ENCODE measurements around the gene OPCML.

OPCML gene

GRCh38 chr11:133362156-133362555, 170.1 kb downstream of the OPCML start:
- no peak overlapping the region for H3K9ac ChIP-seq (ENCODE audit: low read length in 2 of 2)
- H3K4me1 ChIP-seq (ENCODE audit: control insufficient read depth, insufficient read depth, low read length), result no peaks in the 10 kb centered on the region
- no peak overlapping the region for H3K4me3 ChIP-seq (ENCODE audit: low read length in 2 of 2)
- no peaks in the 10 kb centered on the region for H3K9me3 ChIP-seq (ENCODE audit: control insufficient read depth in 2 of 2, low read length in 2 of 2)
- no peaks in the 10 kb centered on the region for H3K36me3 ChIP-seq (ENCODE audit: control insufficient read depth in 2 of 2, insufficient read depth in 2 of 2, low read length in 2 of 2)
- no peaks in the 10 kb centered on the region for H3K27me3 ChIP-seq (ENCODE audit: control insufficient read depth in 1 of 2, insufficient read depth in 2 of 2, low read length in 2 of 2)
- H3K27ac ChIP-seq (ENCODE audit: low read length), result no peak overlapping the region

DNA sequence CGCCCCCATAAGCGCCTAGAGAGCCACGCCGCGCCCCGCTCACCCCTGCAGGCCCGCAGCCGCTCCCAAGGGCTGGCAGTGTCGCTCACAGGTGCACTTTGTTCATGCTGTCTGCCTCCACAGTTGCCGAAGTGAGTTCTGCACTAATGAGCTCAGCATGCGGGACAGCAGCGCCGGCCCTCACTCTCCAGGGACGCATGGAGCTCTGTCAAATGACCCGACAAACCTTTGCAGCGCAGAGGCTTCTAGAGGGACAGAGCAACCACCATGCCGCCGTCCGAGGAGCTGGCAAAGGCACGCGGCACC, 170.7 kb downstream of the OPCML start:
- no peak overlapping the region for H3K4me3 ChIP-seq (ENCODE audit: low read length in 2 of 2)
- H3K9ac ChIP-seq (ENCODE audit: low read length in 2 of 2), result no peak overlapping the region
- H3K27me3 ChIP-seq (ENCODE audit: control insufficient read depth in 1 of 2, insufficient read depth in 2 of 2, low read length in 2 of 2), result no peaks in the 10 kb centered on the region

GRCh38 chr11:133360860-133361688, 171.2 kb downstream of the OPCML start:
- H3K4me1 ChIP-seq (ENCODE audit: control insufficient read depth, insufficient read depth, low read length), result no peaks in the 10 kb centered on the region
- no peaks in the 10 kb centered on the region for H3K9me3 ChIP-seq (ENCODE audit: control insufficient read depth in 2 of 2, low read length in 2 of 2)
- H3K4me3 ChIP-seq (ENCODE audit: low read length in 2 of 2), result no peak overlapping the region
- no peaks in the 10 kb centered on the region for H3K27me3 ChIP-seq (ENCODE audit: control insufficient read depth in 1 of 2, insufficient read depth in 2 of 2, low read length in 2 of 2)
- no peak overlapping the region for H3K9ac ChIP-seq (ENCODE audit: low read length in 2 of 2)
- H3K27ac ChIP-seq (ENCODE audit: low read length), result no peak overlapping the region
- no peaks in the 10 kb centered on the region for H3K36me3 ChIP-seq (ENCODE audit: control insufficient read depth in 2 of 2, insufficient read depth in 2 of 2, low read length in 2 of 2)

More for the DNA sequence above, 170.7 kb downstream of the OPCML start:
- H3K4me1 ChIP-seq (ENCODE audit: control insufficient read depth, insufficient read depth, low read length), result no peaks in the 10 kb centered on the region
- H3K36me3 ChIP-seq (ENCODE audit: control insufficient read depth in 2 of 2, insufficient read depth in 2 of 2, low read length in 2 of 2), result no peaks in the 10 kb centered on the region
- no peaks in the 10 kb centered on the region for H3K9me3 ChIP-seq (ENCODE audit: control insufficient read depth in 2 of 2, low read length in 2 of 2)
- H3K27ac ChIP-seq (ENCODE audit: low read length), result no peak overlapping the region

GRCh38 chr11:133355095-133355494, 177.2 kb downstream of the OPCML start:
- H3K9ac ChIP-seq (ENCODE audit: low read length in 2 of 2), result no peak overlapping the region
- no peaks in the 10 kb centered on the region for H3K27me3 ChIP-seq (ENCODE audit: control insufficient read depth in 1 of 2, insufficient read depth in 2 of 2, low read length in 2 of 2)
- no peak overlapping the region for H3K4me3 ChIP-seq (ENCODE audit: low read length in 2 of 2)
- H3K36me3 ChIP-seq (ENCODE audit: control insufficient read depth in 2 of 2, insufficient read depth in 2 of 2, low read length in 2 of 2), result no peaks in the 10 kb centered on the region
- H3K4me1 ChIP-seq (ENCODE audit: control insufficient read depth, insufficient read depth, low read length), result no peaks in the 10 kb centered on the region
- H3K9me3 ChIP-seq (ENCODE audit: control insufficient read depth in 2 of 2, low read length in 2 of 2), result no peaks in the 10 kb centered on the region
- H3K27ac ChIP-seq (ENCODE audit: low read length), result no peak overlapping the region

DNA sequence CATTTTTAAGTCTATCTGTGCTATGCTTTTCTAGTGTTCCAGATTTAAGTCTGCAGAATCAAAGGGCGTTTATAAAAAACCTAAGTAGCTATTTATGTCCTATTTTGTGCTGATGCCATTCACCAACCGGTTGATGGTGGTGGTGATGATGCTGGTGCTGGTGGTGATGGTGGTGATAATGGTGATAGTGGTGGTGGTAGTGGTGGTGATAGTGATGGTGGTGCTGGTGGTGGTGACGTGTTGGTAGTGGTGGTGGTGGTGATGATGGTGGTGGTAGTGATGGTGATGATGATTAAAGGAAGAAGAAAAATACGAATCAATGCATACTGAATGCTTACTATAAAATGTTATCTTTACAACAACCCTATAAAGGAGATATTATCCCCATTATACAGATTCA, 178.2 kb downstream of the OPCML start:
- no peak overlapping the region for H3K9ac ChIP-seq (ENCODE audit: low read length in 2 of 2)
- H3K27ac ChIP-seq (ENCODE audit: low read length), result no peak overlapping the region
- H3K4me1 ChIP-seq (ENCODE audit: control insufficient read depth, insufficient read depth, low read length), result no peaks in the 10 kb centered on the region
- no peaks in the 10 kb centered on the region for H3K36me3 ChIP-seq (ENCODE audit: control insufficient read depth in 2 of 2, insufficient read depth in 2 of 2, low read length in 2 of 2)
- H3K4me3 ChIP-seq (ENCODE audit: low read length in 2 of 2), result no peak overlapping the region
- H3K9me3 ChIP-seq (ENCODE audit: control insufficient read depth in 2 of 2, low read length in 2 of 2), result no peaks in the 10 kb centered on the region
- no peaks in the 10 kb centered on the region for H3K27me3 ChIP-seq (ENCODE audit: control insufficient read depth in 1 of 2, insufficient read depth in 2 of 2, low read length in 2 of 2)

DNA sequence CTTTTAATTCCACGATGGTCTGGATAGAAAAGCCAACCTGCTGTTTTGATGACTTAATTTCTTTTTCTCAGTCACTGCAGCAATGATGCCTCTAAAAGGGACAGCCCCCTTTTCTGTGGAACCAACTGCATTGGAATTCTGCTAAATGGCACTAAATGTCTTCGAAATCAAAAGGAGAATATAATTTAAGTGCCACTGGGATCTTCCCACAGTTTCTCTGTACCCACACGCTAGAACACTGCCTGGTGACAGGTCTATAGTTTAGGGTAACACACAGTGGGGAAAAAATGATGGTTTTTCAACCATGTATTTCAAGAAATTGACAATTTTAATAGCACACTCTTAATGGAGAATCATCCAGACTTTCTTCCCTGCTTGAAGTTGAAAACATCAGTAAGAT, 182.3 kb downstream of the OPCML start:
- H3K36me3 ChIP-seq (ENCODE audit: control insufficient read depth in 2 of 2, insufficient read depth in 2 of 2, low read length in 2 of 2), result no peaks in the 10 kb centered on the region
- no peak overlapping the region for H3K4me3 ChIP-seq (ENCODE audit: low read length in 2 of 2)
- no peaks in the 10 kb centered on the region for H3K27me3 ChIP-seq (ENCODE audit: control insufficient read depth in 1 of 2, insufficient read depth in 2 of 2, low read length in 2 of 2)
- no peak overlapping the region for H3K9ac ChIP-seq (ENCODE audit: low read length in 2 of 2)
- H3K27ac ChIP-seq (ENCODE audit: low read length), result no peak overlapping the region
- H3K4me1 ChIP-seq (ENCODE audit: control insufficient read depth, insufficient read depth, low read length), result no peaks in the 10 kb centered on the region
- H3K9me3 ChIP-seq (ENCODE audit: control insufficient read depth in 2 of 2, low read length in 2 of 2), result no peaks in the 10 kb centered on the region

- Histone ChIP-seq H3K9me3 (ENCODE audit: control insufficient read depth in 2 of 2, low read length in 2 of 2) (no peaks in the 10 kb centered on the region), H3K4me3 (ENCODE audit: low read length in 2 of 2) (no peak overlapping the region), H3K36me3 (ENCODE audit: control insufficient read depth in 2 of 2, insufficient read depth in 2 of 2, low read length in 2 of 2) (no peaks in the 10 kb centered on the region), H3K27me3 (ENCODE audit: control insufficient read depth in 1 of 2, insufficient read depth in 2 of 2, low read length in 2 of 2) (peaks cover 0 to 2% of the 10 kb centered on the region in 2 donors), H3K27ac (ENCODE audit: low read length) (no peak overlapping the region), H3K9ac (ENCODE audit: low read length in 2 of 2) (no peak overlapping the region), H3K4me1 (ENCODE audit: control insufficient read depth, insufficient read depth, low read length) (no peaks in the 10 kb centered on the region)
Observed at GRCh38 chr11:133347988-133348387, 184.3 kb downstream of the OPCML start.

DNA sequence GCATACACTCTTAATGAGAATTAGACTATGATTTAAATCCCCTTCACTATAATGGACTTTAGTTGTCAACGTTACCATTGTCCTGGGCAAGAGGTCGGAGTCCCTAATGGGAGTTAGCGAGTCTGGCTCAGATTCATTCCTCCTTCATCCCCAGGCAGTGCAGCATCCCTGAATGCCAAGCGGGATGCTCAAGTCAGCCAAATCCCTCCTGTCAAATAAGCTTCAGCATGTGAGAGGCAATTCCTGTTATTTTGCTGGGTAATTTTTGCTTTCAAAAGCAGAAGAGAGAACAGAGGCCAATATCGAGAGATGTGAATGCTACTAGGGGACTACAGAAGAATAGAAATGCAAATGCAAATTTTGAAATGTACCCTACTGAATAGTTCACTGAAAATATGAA, 186.2 kb downstream of the OPCML start:
- H3K4me3 ChIP-seq (ENCODE audit: low read length in 2 of 2), result no peak overlapping the region
- H3K27me3 ChIP-seq (ENCODE audit: control insufficient read depth in 1 of 2, insufficient read depth in 2 of 2, low read length in 2 of 2), result peaks cover 0 to 2% of the 10 kb centered on the region in 2 donors
- H3K36me3 ChIP-seq (ENCODE audit: control insufficient read depth in 2 of 2, insufficient read depth in 2 of 2, low read length in 2 of 2), result no peaks in the 10 kb centered on the region
- H3K9ac ChIP-seq (ENCODE audit: low read length in 2 of 2), result no peak overlapping the region
- no peak overlapping the region for H3K27ac ChIP-seq (ENCODE audit: low read length)
- no peaks in the 10 kb centered on the region for H3K4me1 ChIP-seq (ENCODE audit: control insufficient read depth, insufficient read depth, low read length)
- H3K9me3 ChIP-seq (ENCODE audit: control insufficient read depth in 2 of 2, low read length in 2 of 2), result no peaks in the 10 kb centered on the region

DNA sequence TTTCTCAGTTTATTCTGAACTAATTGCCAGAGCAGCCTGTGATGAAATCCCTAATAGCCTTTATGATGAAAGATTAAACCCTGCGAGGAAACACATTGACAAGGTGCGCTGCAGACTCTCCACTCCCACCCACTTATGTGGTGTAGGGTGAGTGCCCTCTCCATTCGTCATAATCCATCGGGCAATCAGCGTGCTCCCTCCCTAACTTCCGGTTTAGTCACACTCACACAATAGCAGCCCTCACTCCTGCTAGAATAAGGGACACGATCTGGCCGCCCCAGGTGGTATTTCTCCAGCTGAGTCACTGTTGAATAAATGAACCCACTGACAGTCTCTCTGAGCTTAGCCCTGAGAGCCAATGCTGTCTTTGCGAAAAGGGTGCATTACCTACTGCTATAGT, 188.3 kb downstream of the OPCML start:
- Histone ChIP-seq H3K9me3 (ENCODE audit: control insufficient read depth in 2 of 2, low read length in 2 of 2) (no peaks in the 10 kb centered on the region), H3K4me3 (ENCODE audit: low read length in 2 of 2) (no peak overlapping the region), H3K27me3 (ENCODE audit: control insufficient read depth in 1 of 2, insufficient read depth in 2 of 2, low read length in 2 of 2) (peaks cover 0 to 2% of the 10 kb centered on the region in 2 donors), H3K9ac (ENCODE audit: low read length in 2 of 2) (no peak overlapping the region), H3K27ac (ENCODE audit: low read length) (no peak overlapping the region), H3K36me3 (ENCODE audit: control insufficient read depth in 2 of 2, insufficient read depth in 2 of 2, low read length in 2 of 2) (no peaks in the 10 kb centered on the region), H3K4me1 (ENCODE audit: control insufficient read depth, insufficient read depth, low read length) (no peaks in the 10 kb centered on the region)

DNA sequence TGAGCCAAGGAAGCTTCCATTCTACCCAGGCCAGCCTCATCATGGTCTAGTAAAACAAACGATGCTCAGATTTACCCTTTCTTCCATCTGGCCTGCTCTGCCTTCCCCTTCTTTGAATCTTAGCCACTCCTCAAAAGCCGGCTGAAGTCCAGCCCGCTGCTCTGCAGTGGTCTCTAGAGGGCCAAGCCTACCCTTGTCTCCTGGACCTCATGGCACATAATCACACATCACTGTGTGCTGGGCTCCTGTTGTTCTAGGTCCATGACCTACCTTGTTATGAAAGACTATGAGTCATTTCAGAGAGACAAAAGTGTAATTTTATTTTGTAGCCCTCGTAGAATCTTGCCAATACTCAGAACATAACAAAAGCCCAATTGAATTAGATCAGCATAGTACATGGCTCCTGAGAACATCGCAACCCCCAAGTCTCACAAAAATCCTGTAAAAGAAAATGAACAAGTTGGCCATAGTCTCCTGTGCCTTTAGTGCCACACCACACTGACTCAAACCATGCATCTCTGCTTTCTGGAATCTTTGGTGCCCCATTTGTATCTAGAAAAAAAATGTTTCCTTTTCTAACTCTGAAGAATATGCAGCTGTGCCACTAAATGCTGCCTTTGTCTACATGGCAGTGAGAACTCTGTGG, 192.7 kb downstream of the OPCML start:
- Histone ChIP-seq H3K4me1 (ENCODE audit: control insufficient read depth, insufficient read depth, low read length) (no peaks in the 10 kb centered on the region), H3K36me3 (ENCODE audit: control insufficient read depth in 2 of 2, insufficient read depth in 2 of 2, low read length in 2 of 2) (no peaks in the 10 kb centered on the region), H3K27me3 (ENCODE audit: control insufficient read depth in 1 of 2, insufficient read depth in 2 of 2, low read length in 2 of 2) (peaks cover 0 to 2% of the 10 kb centered on the region in 2 donors), H3K9ac (ENCODE audit: low read length in 2 of 2) (no peak overlapping the region), H3K4me3 (ENCODE audit: low read length in 2 of 2) (no peak overlapping the region), H3K9me3 (ENCODE audit: control insufficient read depth in 2 of 2, low read length in 2 of 2) (peaks cover 2 to 5% of the 10 kb centered on the region in 2 donors), H3K27ac (ENCODE audit: low read length) (no peak overlapping the region)

DNA sequence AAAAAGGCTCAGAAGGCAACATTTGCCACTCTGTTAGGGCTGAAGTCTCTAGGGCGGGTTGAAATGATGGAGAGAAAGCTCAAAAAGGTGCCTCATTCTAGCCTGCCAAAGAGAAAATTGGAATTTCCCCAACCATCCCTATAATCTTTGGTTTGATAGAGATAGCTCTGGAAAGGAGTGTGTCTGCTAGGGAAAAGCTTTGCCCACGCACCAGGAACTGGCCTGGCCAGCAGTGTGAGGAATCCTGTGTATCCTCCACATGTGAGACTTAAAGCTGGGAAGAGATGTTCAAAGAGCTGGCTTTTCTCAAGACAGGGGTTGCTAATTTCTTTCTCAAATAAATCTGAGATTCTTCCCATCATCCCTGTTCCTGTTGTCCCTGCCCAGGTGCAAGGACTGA, 193.7 kb downstream of the OPCML start:
- Histone ChIP-seq H3K4me3 (ENCODE audit: low read length in 2 of 2) (no peak overlapping the region), H3K4me1 (ENCODE audit: control insufficient read depth, insufficient read depth, low read length) (no peaks in the 10 kb centered on the region), H3K9ac (ENCODE audit: low read length in 2 of 2) (no peak overlapping the region), H3K9me3 (ENCODE audit: control insufficient read depth in 2 of 2, low read length in 2 of 2) (peaks cover 2 to 5% of the 10 kb centered on the region in 2 donors), H3K36me3 (ENCODE audit: control insufficient read depth in 2 of 2, insufficient read depth in 2 of 2, low read length in 2 of 2) (no peaks in the 10 kb centered on the region), H3K27me3 (ENCODE audit: control insufficient read depth in 1 of 2, insufficient read depth in 2 of 2, low read length in 2 of 2) (no peaks in the 10 kb centered on the region), H3K27ac (ENCODE audit: low read length) (no peak overlapping the region)

All from stomach smooth muscle (tissue), 2 donors.